CD4-positive, alpha-beta T cell treated with Interleukin-17A for 1 hour (primary cell): ENCODE data around the gene LKAAEAR1.

Experiments used
- DNase-seq: peaks from one replicate; pipeline ENCODE4 v3.0.0-alpha.2; 2020

Gene LKAAEAR1

DNA sequence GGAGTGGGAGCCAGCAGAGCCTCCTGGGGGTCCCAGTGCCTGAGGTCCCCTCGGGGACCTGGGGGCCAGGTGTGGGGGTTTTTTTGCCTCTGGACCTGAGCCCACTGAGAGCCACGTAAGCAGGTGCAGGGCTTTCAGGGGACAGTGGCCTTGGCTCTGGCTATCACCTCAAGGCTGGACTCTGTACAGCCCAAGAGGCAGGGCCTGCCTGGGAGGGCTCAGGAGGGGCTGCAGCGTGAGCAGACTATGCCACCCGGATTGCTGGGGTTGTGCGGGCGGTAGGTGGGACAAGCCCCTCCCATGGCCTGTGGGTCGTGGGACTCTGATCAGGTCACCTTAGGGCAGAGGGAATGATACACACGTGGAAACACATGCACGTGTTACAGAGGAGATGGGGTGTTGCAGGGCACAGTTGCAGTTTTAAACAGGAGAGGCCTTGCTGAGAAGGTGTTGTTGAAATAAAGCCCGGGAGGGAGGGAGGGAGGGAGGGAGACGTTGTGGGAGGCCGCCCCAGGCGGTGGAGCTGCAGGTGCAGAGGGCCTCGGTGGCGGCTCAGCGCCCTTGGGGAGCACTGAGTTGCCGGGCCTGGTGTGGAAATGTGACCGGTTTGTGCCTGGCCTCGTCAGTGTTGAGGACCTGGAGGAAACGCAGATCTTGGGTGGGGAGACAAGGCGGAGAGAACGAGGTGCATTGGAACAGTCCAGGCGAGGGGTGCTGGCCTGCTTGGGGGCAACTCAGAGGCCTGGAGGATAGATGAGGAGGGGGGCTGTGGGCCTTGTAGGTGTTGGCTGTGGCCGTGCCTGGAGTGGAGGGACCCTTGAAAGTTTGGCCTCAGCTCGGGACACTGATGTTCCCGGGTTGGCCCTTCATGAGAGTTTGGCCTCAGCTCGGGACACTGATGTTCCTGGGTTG, 18.9 kb downstream of the LKAAEAR1 start:
- no peak for DNase-seq

DNA sequence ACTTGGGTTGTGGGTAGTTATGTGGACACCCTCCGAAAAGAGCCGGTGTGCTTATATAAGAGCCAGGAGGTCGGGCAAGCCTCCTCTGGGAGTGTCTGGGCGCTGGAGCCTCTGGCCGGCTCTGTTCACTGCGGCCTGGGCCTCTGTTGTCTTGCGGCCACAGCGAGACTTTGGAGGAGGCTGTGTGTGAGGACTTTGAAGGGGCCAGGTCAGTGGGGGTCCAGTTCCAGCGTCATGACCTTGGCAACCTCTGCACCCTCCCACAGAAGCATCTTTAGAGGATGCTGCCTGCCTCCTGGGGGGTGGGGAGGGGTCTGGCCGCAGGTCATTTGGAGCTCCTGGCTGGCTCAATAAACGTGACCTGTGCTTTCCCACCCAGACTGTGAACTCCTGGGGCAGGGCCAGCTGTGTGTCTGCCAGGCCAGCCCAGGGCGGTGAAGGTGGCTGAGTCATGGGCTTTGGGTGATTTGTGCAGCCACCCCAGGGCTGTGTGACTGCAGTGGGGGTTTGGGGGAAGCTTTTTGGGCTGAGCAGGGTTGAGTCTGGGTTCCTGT, 20.0 kb downstream of the LKAAEAR1 start:
- DNase-seq, result no peak

- no peak for DNase-seq
Measured at GRCh38 chr20:64063389-64064144, 20.6 kb downstream of the LKAAEAR1 start.

DNA sequence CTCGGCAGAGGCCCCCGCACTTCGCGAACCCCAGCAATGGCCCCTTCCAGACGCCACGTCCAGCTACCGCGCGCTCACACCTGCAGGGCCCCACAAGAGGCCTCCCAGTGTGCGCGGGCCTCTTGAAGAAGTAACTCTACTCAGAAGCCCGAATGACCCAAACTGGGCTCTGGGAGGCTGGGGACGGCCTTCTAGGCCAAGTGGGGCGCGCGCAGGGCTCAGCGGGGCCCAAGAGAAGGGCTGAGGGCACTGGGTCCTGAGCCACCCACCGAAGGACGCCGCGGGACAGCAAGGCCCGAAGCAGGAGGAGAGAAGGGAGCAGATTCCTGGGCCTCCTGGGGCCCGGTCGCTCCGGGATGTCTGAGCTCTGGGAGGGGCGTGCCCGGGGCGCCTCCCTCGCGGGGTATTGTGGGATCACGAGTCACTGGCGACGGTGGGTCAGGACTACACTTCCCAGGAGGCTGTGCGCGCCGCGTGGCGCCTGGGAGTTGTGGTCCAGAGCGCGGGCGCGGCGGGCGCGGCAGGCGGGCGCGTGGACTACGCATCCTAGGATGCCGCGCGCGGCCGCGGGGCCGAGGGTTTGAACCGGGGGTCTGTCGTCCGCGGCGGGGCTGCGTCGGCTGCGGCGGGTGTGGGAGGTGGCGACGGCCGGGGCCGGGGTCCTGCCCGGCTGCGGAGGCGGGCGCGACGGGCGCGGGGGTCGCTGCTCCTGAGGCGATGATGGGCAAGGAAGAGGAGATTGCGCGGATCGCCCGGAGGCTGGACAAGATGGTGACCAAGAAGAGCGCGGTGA, 21.4 kb downstream of the LKAAEAR1 start, which contains the start of gene TCEA2:
TSS of gene TCEA2 (plus strand) at position 603 of the 793 bp plus-strand sequence. CDS start at position 718, 115 bp downstream.
- peak; percentile 93 for DNase-seq

DNA sequence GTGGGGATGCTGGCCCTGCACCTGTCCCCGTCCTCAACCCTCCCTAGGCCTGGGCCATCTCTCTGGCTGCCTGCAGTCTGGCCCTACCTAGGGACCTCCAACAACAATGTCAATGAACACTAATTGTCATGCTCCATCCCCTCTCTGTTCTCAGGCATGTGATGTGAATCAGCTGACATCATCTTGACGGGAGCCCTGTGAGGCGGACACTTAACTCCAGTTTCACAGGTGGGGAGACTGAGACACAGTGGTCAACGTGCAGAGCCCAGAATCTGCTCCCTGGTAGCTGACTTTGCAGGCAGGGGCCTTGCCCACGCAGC, 22.0 kb downstream of the LKAAEAR1 start:
- no peak for DNase-seq

DNA sequence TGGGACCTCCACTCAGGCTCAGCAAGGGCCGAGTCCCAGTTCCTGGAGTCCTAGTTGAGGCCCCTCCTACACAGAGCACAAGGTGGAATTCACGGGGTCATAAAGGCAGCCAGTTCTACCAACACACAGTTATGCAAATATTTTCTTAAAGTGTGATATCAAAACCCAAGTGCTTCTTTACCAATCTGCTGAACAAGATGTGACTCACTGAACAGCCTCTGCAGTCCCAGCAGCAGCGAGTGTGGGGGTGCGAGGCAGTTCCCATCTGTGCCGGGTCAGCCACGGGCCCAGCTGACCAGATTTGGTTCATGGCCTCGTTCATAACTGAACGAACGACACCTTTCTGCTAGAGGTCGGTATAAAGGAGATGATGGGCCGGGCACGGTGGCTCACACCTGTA, 25.7 kb downstream of the LKAAEAR1 start:
- no peak for DNase-seq

DNA sequence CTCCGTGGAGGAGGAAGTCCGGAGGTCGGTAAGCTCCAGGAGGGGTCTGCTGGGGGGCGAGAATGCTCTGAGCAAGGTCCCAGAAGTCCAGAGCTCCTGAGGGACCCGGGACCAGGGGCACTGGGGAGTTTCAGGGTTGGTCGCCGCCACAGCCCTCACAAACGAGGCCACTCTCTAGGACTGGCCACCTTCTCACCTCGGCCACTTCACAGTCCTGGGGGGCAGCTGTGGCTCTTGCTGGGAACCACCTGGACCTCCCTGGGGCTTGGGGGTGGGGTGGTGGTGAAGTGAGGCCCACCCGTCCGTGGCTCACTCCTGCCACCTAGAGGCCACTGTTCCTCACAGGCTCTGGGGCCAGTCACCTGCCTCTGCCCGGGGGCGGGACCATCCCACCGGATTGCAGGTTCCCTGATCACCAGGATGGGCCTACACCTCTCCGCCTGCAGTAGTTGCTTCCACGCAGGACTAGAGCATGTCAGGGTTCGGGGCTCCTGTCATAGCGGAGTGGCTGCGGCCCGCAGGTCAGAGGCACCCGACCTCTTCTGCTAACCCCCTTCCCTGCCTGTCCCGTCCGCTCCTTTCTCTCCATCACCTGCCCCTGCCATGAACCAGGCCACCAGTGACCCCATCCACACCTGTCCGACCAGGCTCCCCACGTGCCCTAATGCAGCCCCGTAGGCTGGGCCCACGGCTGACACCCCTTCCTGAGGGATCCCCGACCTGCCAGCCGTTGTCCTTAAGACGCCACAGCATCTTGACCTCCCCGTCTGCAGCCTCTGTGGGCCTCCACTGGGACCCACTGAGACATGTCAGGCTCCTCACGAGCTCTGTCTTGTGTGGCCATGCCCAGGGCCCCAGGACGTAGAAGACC, 26.3 kb downstream of the LKAAEAR1 start:
- peak; percentile 80 for DNase-seq

GRCh38 chr20:64056889-64057627, 27.1 kb downstream of the LKAAEAR1 start:
- DNase-seq, result no peak

DNA sequence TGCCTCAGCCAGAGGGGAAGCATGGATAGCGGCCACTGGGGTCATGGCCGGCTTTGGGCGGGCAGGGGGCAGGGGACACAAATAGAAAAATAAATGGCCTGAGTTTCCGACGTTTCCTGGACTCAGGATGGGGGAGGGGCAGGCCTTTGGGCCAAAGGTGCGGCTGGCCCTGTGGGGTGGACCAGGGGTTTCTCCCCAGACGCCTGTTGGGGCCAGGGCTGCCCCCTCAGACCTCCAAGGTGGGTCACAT, 27.6 kb downstream of the LKAAEAR1 start:
- no peak for DNase-seq

- DNase-seq, result no peak
Measured at GRCh38 chr20:64055893-64056638, 28.1 kb downstream of the LKAAEAR1 start.

GRCh38 chr20:64055396-64055892, 28.8 kb downstream of the LKAAEAR1 start:
- DNase-seq, result no peak

DNA sequence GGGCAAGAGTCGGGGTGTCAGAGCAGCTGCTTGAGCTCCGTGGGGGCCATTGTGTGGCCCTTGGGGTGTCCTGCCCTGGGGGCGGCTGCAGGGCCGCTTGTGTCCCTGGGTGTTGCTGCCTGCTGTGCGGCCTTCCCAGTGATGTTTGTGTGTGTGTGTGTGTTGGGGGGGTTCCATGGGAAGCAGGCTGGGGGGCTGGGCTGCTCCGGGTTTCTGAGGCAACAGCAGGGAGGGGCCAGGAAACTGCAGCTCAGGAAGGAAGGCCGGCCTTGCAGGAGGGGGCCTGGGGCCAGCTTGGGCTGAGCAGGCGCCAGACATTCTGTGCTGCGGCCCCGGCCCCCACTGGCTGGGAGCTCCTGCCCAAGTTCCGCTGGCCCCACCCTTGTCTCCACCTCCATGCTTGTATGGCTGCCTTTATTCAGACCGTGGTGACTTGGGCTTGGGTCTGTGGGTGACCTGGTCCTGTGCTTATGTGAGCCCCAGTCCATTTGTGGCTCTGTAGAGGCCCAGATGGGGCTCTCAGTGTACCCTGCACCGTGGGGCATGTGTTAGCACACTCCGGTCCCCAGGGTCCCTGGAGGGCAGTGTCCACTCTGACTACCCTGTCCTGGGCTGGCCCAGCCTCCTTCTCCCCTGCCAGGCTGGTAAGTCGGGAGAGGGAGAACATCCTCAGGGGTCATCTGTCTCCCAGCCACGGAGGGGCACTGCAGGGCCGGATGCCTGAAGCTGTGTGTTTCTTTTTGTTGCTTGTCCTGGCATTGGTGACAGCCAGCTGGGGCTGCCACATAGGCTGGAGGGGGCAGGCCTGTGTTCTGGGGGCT, 30.1 kb downstream of the LKAAEAR1 start:
- DNase-seq, result no peak

DNA sequence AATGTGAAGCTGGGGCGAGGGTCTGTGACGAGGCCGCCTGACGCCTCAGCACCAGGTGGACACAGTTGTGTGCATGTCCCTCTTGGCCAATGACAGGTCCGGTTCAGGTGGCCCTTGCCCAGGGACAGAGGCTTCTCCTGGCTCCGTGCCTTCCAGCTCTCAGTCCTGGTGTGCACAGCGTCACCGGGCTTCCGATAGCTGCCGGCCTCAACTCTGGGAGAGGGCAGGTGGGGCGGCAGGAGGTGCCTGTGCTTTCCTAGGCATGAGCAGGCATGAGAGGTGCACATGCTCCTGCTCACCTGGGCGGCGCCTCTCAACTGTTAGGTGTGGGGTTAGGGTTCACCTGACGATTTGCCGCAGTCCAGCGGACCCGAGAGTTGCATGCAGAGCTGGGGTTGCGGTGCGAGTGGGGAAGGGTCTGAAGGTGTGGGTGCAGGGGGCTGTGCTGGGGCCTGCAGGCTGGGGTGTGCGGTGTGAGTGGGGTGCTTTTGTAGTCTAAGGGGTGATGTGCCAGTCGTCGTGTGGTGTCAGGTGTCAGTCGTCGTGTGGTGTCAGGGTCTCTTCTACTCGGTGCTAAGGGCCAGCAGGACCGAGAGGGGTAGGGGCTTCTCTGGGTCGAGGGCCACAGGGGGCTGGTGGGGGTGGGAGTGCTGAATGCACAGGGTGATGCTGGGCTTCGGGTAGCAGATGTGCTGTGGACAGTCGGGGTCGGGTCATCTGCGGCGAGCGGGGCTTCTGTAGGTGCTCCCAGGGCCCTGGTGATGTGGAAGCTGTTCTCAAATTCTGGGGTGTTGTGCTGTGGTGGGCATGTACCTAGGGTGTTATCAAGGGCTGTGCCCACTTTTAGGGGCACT, 31.0 kb downstream of the LKAAEAR1 start:
- DNase-seq, result no peak

DNA sequence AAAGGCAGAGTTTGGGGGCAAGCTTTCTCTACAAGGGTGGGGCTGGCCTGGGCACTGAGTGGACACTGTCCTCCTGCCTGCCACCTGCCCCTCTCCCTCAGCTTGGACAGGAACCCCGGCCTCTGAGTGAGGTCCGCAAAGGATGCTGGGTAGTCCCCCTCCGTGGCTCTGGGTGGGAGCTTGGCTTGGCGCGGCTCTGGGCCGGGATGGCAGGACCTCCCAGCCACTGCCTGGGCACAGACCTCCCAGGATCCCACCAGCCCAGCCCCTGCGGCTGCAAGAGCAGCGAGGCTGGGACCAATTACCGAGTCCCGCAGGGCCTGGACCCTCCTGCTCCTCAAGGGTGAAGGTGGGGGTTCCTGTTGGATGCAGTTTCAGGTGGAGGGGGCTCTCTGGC, 31.9 kb downstream of the LKAAEAR1 start:
- no peak for DNase-seq

DNA sequence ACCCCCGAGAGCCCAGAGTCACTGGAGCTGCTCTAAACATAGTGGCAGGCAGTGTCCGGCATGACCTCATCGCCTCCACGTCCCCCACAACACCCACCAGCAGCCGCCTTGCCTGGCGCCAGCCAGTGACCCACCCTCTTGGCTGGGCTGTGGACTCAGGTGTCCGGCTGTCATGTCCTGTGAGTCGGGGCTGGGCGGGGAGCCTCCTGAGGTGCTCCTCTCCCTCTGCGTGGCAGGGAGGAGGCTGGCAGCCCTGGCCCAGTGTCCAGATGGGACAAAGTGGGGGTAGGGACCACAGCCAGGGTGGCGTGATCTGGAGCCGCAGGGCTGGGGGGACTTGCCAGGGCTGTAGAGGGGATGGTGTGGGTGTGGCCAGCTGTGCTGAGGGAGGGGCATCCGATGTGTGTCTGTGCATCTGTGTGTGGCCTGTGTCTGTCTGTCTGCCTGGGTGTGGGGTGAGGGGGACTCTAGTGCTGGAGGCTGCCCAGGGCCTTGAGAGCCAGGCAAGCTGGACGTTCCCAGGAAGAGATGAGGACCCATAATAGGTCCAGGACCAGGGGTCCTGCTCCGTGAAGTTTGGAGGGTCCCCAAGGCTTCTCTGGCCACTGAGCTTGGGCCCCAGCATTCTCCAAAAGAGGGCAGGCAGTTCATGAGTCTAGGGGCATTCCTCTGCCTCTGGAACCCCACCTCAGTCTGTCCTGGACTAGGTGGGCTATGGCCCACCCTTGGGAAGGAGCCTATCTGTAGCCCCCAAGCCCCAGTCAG, 32.5 kb downstream of the LKAAEAR1 start:
- no peak for DNase-seq

- no peak for DNase-seq
Measured at GRCh38 chr20:64051033-64051452, 33.2 kb downstream of the LKAAEAR1 start.

- no peak for DNase-seq
Measured at GRCh38 chr20:64050261-64051032, 33.8 kb downstream of the LKAAEAR1 start.
